Subcutaneous adipose tissue (tissue), 4 donors: ENCODE results near the gene ZNF484. TPM values are rescaled to one million over a fixed set of nuclear protein-coding genes. Genes with fewer than 3 reads are reported as not detected.

ENCODE experiments used
- CTCF ChIP-seq: fragments of 450-650 bp; IDR thresholded peaks from one replicate; pipeline ENCODE4 v1.5.1; 2016; ENCODE audit warnings: low read depth, mild to moderate bottlenecking, control low read depth, antibody characterized with exemption, moderate library complexity
- total RNA-seq, 4 donors: library from RNA; depleted of rRNA; stranded (reverse); fragments of >200 nt; gene quantifications; one replicate each; pipeline ENCODE4 v1.1.0, GENCODE V29; 2016

ZNF484 gene
- total RNA-seq, 4 donors from 2014 or later = 9.6 to 19.6 (median 12.5) TPM

DNA sequence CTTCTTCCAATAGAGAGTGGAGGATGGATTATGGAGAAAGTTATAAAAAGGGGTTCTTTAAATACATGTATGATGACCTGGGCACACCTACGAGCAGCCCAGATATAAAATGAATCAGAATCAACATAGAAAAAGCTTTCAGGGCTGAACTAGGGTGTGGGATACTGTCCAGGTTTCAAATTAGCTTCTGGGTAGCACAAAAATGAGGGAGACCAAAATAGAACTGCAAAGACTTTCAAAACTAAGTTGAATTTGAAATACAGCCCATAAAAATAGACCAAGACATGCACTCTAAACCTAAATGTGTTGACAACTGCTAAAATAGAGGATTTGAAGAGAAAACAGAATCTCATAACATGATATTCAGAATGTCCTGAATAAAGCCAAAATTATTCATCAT, 17.0 kb downstream of the ZNF484 start:
- TF ChIP-seq CTCF = no peak

DNA sequence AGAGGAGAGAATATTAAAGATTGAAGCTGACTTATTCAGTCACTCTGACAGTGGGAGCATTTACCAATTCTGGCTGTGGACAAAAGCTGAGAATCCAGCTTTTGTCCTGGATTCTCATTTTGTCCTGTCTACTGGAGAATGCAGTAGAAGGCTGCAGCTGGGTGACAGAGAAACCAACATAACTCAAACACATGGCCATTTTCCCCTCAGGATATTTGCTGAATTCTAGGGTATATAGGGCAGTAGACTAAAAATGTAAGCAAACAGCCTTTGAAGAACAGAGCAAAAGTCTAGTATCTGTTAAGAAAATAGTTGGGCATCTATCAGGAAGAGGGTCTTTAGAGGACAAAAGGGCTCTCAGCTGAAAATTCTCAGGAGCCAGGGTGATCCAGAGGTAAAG, 20.6 kb downstream of the ZNF484 start:
- no peak for TF ChIP-seq CTCF

- no peak for TF ChIP-seq CTCF
Measured at GRCh38 chr9:92853716-92854115, 24.1 kb downstream of the ZNF484 start.

DNA sequence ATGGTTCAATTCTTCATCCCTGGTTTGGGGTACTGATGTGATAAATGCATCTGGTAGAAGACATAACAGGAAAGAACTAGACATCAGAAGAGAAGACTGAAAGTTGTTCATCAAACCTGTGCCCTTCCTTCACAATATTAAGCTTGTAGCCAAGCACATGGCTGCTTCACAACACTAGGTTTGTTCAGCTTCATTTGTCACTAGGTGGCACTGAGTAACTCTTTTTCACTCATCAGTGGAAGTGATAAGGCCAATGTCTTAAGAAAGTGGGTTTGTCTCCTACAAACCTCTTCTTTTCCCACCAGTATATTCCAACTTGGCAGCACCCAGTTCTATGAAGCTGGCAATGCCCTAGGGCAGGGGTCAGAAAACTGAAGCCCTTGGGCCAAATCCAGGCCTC, 26.9 kb downstream of the ZNF484 start:
- no peak for TF ChIP-seq CTCF

DNA sequence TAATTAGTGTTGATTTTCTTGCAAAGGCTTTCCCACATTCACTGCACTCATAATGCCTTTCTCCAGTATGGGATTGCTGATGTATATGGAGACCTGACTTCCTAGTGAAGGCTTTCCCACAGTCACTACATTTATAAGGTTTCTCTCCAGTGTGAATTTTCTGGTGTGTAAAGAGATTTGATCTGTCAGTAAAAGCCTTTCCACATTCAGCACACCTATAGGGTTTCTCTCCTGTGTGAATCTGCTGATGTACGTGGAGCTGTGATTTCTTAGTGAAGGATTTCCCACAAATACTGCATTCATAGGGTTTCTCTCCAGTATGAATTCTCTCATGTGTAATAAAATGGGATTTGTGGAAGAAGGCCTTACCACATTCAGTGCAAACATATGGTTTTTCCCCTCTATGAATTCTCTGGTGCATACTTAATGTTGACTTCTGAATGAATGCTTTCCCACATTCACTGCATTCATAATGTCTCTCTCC, 31.1 kb downstream of the ZNF484 start:
- no peak for TF ChIP-seq CTCF

DNA sequence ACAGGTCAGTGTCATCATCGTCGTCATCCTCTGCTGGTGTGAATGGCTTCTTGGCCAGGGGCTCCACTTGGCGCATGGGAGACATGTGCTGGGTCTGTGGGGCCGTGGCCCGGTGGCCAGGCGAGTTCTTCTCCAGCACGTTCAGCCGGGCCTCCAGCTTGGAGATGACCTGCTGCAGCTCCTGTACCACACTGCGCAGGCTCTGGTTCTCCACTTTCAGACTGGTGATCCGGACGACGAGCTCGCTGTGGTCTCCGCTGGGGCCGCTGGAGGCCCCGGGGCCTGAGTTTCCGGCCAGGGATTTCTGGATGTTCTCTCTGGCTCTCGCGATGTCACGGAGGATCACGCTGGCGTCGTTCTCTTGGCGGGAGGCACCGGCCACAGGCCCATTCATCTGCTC, 40.6 kb downstream of the ZNF484 start:
- TF ChIP-seq CTCF = no peak

GRCh38 chr9:92829420-92829819, 48.4 kb downstream of the ZNF484 start:
- TF ChIP-seq CTCF = no peak
